MM.1S (cell line): ENCODE data around the gene SPANXA2.
"Not testable (repeated sequence)": the region's sequence is repeated elsewhere in the genome, so short reads cannot be mapped to it uniquely, and the experiment has no call there.

Experiments
- DNase-seq: peaks from one replicate; pipeline ENCODE4 v3.0.0-alpha.2; 2015
- H2AFZ ChIP-seq: fragments of 300-600 bp; sonication (generic); 2 replicates; pipeline ENCODE4 v1.6.0; 2016; ENCODE audit warnings: antibody characterized with exemption, low read length
- H3F3A ChIP-seq: fragments of 300-600 bp; sonication (generic); 2 replicates; pipeline ENCODE4 v1.6.1; 2016; ENCODE audit warnings: mild to moderate bottlenecking, antibody characterized with exemption, low read length, moderate library complexity, mixed read lengths; ENCODE audit not compliant: insufficient read depth
- H3K27ac ChIP-seq: fragments of 300-600 bp; sonication (generic); 2 replicates; pipeline ENCODE4 v1.5.1; 2016; ENCODE audit warnings: mild to moderate bottlenecking, low read length
- H3K27me3 ChIP-seq: fragments of 300-600 bp; sonication (generic); replicated peaks from 2 replicates; pipeline ENCODE4 v1.6.0; 2016; ENCODE audit warnings: low read length; ENCODE audit not compliant: insufficient read depth
- H3K36me3 ChIP-seq: fragments of 300-600 bp; sonication (generic); replicated peaks from 2 replicates; pipeline ENCODE4 v1.6.1; 2016; ENCODE audit warnings: mild to moderate bottlenecking, low read length, mixed read lengths; ENCODE audit not compliant: insufficient read depth
- H3K4me1 ChIP-seq: fragments of 300-600 bp; sonication (generic); 2 replicates; pipeline ENCODE4 v1.6.1; 2016; ENCODE audit warnings: low read length, mixed read lengths
- H3K4me2 ChIP-seq: fragments of 300-600 bp; sonication (generic); 2 replicates; pipeline ENCODE4 v1.6.0; 2016; ENCODE audit warnings: low read depth, low read length
- H3K4me3 ChIP-seq: fragments of 300-600 bp; sonication (generic); 2 replicates; pipeline ENCODE4 v1.5.1; 2016; ENCODE audit warnings: low read length, mixed read lengths
- H3K79me2 ChIP-seq: fragments of 300-600 bp; sonication (generic); 2 replicates; pipeline ENCODE4 v1.6.1; 2016; ENCODE audit warnings: mixed run types, low read length, mixed read lengths
- H3K9ac ChIP-seq: fragments of 300-600 bp; sonication (generic); 2 replicates; pipeline ENCODE4 v1.6.1; 2016; ENCODE audit warnings: low read length, mixed read lengths
- H3K9me2 ChIP-seq: fragments of 300-600 bp; sonication (generic); replicated peaks from 2 replicates; pipeline ENCODE4 v1.6.1; 2016; ENCODE audit warnings: mild to moderate bottlenecking, low read length, mixed read lengths; ENCODE audit not compliant: insufficient read depth
- H3K9me3 ChIP-seq: fragments of 300-600 bp; sonication (generic); replicated peaks from 2 replicates; pipeline ENCODE4 v1.6.1; 2016; ENCODE audit warnings: mild to moderate bottlenecking, low read length, mixed read lengths; ENCODE audit not compliant: insufficient read depth
- H4K20me1 ChIP-seq: fragments of 300-600 bp; sonication (generic); 2 replicates; pipeline ENCODE4 v1.6.1; 2016; ENCODE audit warnings: mild to moderate bottlenecking, low read length, moderate library complexity, mixed read lengths; ENCODE audit not compliant: insufficient read depth
- EZH2 ChIP-seq: fragments of 300-600 bp; sonication (generic); optimal IDR thresholded peaks from 2 replicates; pipeline ENCODE3; 2017; ENCODE audit warnings: low read depth, mild to moderate bottlenecking, antibody characterized with exemption, low read length, mixed read lengths
- EZH2phosphoT487 ChIP-seq: fragments of 300-600 bp; sonication (generic); IDR thresholded peaks from 2 replicates; pipeline ENCODE4 v1.6.1; 2018; ENCODE audit warnings: antibody characterized with exemption, low read length
- TF ChIP-seq, protein P1 (sequence below): fragments of 300-600 bp; sonication (generic); IDR thresholded peaks from 2 replicates; pipeline ENCODE4 v1.5.1; 2016; ENCODE audit warnings: antibody characterized with exemption, low read length, mixed read lengths

The SPANXA2 gene, protein sequence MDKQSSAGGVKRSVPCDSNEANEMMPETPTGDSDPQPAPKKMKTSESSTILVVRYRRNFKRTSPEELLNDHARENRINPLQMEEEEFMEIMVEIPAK

DNA sequence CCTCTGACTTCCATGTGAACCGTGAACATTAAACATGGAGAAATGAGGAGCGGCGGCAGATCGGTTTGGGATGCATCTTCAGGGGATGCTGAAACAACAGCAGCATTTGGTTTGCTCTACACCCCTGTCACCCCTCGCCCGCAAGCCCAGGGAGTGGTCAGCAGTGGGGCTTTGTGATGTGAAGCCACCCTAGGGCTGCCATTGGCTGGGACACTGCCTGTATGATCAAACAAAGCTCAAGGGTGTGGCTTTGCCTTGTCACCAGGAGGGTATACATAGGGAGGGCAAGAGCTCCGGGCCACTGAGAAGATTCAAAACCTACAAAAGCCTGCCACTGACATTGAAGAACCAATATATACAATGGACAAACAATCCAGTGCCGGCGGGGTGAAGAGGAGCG, at the start of gene SPANXA2:
SPANXA2 (plus strand) TSS at position 301 of the 400 bp plus-strand sequence; CDS start at position 361, 60 bp downstream.
- not testable (repeated sequence) for H3K27me3 ChIP-seq, H2AFZ ChIP-seq, DNase-seq

DNA sequence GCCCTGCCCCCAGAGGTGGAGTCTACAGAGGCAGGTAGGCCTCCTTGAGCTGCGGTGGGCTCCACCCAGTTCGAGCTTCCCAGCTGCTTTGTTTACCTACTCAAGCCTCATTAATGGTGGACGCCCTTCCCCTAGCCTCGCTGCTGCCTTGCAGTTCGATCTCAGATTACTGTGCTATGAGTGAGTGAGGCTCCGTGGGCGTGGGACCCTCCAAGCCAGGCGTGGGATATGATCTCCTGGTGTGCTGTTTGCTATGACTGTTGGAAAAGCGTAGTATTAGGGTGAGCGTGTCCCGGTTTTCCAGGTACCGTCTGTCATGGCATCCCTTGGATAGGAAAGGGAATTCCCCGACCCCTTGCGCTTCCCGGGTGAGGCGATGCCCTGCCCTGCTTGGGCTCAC, 47.0 kb upstream of the SPANXA2 start:
- not testable (repeated sequence) for H3K27ac ChIP-seq, H3K36me3 ChIP-seq, H3K27me3 ChIP-seq, H3K9me2 ChIP-seq, H3K79me2 ChIP-seq, DNase-seq, H3K4me2 ChIP-seq, H3K9me3 ChIP-seq, H3K9ac ChIP-seq, H3F3A ChIP-seq, H3K4me3 ChIP-seq, H4K20me1 ChIP-seq, H2AFZ ChIP-seq, H3K4me1 ChIP-seq

More for the DNA sequence above, at the start of gene SPANXA2:
- not testable (repeated sequence) for H3K4me1 ChIP-seq, H3K9me3 ChIP-seq, H3F3A ChIP-seq, H3K36me3 ChIP-seq, H3K9ac ChIP-seq, H3K4me2 ChIP-seq, H3K79me2 ChIP-seq, H3K9me2 ChIP-seq, H3K27ac ChIP-seq, H3K4me3 ChIP-seq, H4K20me1 ChIP-seq

DNA sequence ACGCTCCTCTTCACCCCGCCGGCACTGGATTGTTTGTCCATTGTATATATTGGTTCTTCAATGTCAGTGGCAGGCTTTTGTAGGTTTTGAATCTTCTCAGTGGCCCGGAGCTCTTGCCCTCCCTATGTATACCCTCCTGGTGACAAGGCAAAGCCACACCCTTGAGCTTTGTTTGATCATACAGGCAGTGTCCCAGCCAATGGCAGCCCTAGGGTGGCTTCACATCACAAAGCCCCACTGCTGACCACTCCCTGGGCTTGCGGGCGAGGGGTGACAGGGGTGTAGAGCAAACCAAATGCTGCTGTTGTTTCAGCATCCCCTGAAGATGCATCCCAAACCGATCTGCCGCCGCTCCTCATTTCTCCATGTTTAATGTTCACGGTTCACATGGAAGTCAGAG, 4.9 kb upstream of the SPANXA2 start, which contains the start of gene SPANXA1:
SPANXA1 (minus strand) TSS at position 101 of the 400 bp plus-strand sequence; CDS start at position 41, 60 bp downstream.
- not testable (repeated sequence) for H3F3A ChIP-seq, H3K9me2 ChIP-seq, H3K79me2 ChIP-seq, H3K4me1 ChIP-seq, H2AFZ ChIP-seq, H3K4me2 ChIP-seq, H3K27ac ChIP-seq, DNase-seq, H3K36me3 ChIP-seq, H3K9me3 ChIP-seq, H4K20me1 ChIP-seq, H3K9ac ChIP-seq, H3K27me3 ChIP-seq, H3K4me3 ChIP-seq

DNA sequence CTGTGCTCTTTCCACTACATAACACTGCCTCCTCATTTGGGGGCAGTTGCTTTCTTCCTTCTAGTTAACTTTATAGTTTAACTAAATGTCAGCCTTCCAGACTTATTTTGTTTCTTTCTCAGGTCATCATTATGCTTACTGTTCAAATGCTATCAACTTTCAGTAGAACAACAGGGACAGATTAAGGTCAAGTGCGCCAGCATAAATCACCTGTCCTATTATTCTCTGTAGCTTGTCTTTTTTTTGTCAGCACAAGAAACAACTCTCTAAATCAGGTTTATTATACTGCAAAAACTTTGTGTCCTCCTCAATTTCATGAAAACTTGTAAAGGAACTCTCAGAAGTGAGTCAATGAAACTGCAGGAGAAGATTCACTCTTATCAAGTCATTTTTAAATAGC, 19.6 kb downstream of the SPANXA2 start:
- no peaks in the 10 kb centered on the region for H3K4me1 ChIP-seq
- no peaks in the 10 kb centered on the region for H3K27me3 ChIP-seq
- no peaks in the 10 kb centered on the region for H3K9me2 ChIP-seq
- no peaks in the 10 kb centered on the region for H3K9me3 ChIP-seq
- H4K20me1 ChIP-seq = no peaks in the 10 kb centered on the region
- TF ChIP-seq, protein P1, sequence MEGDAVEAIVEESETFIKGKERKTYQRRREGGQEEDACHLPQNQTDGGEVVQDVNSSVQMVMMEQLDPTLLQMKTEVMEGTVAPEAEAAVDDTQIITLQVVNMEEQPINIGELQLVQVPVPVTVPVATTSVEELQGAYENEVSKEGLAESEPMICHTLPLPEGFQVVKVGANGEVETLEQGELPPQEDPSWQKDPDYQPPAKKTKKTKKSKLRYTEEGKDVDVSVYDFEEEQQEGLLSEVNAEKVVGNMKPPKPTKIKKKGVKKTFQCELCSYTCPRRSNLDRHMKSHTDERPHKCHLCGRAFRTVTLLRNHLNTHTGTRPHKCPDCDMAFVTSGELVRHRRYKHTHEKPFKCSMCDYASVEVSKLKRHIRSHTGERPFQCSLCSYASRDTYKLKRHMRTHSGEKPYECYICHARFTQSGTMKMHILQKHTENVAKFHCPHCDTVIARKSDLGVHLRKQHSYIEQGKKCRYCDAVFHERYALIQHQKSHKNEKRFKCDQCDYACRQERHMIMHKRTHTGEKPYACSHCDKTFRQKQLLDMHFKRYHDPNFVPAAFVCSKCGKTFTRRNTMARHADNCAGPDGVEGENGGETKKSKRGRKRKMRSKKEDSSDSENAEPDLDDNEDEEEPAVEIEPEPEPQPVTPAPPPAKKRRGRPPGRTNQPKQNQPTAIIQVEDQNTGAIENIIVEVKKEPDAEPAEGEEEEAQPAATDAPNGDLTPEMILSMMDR = no peak
- TF ChIP-seq EZH2phosphoT487 (no peak), EZH2 (no peak)
- H3K4me3 ChIP-seq = no peak overlapping the region
- no peak overlapping the region for H3K9ac ChIP-seq
- no peak for DNase-seq
- H3K36me3 ChIP-seq = no peaks in the 10 kb centered on the region
- H2AFZ ChIP-seq = no peak overlapping the region
- H3K27ac ChIP-seq = no peak overlapping the region
- no peak overlapping the region for H3K4me2 ChIP-seq
- H3K79me2 ChIP-seq = no peaks in the 10 kb centered on the region
- no peaks in the 10 kb centered on the region for H3F3A ChIP-seq

DNA sequence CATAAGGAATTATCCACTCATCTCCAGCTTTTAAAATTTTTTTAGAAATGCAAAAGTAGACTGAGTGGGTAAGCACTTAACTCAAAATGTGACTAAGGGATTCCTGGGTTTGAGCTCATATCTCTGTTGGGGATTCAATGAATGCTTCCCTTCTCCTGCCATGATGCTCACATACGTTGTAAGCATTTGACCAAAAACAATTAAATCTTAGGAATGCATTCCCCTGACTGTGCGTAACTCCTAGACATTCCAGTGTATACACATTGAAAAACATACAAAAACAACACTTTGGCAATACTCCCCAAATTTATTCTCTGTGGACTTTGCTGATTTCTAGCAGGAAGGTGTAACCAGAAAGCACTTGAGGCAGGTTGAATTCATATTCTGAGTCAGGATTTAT, 29.8 kb downstream of the SPANXA2 start:
- no peak for TF ChIP-seq EZH2phosphoT487
- no peak for TF ChIP-seq EZH2
- TF ChIP-seq, protein P1 = no peak
- H2AFZ ChIP-seq = no peak overlapping the region
- H3K9ac ChIP-seq = no peak overlapping the region
- H3F3A ChIP-seq = no peaks in the 10 kb centered on the region
- no peak overlapping the region for H3K27ac ChIP-seq
- no peaks in the 10 kb centered on the region for H3K9me3 ChIP-seq
- H3K4me2 ChIP-seq = no peak overlapping the region
- no peak overlapping the region for H3K4me3 ChIP-seq
- DNase-seq = no peak
- no peaks in the 10 kb centered on the region for H3K4me1 ChIP-seq
- H3K79me2 ChIP-seq = no peaks in the 10 kb centered on the region
- H3K36me3 ChIP-seq = no peaks in the 10 kb centered on the region
- H3K27me3 ChIP-seq = no peaks in the 10 kb centered on the region
- no peaks in the 10 kb centered on the region for H3K9me2 ChIP-seq
- H4K20me1 ChIP-seq = no peaks in the 10 kb centered on the region
